ENCODE results near the gene ZNF92. TPM values are rescaled to one million over a fixed set of nuclear protein-coding genes. Genes with fewer than 3 reads are reported as not detected.

ZNF92 gene
- total and polyA plus RNA-seq, 2 donors (not counting 1 experiment from before 2014, with no cell fraction given): 8.2 to 65.4 TPM

DNA sequence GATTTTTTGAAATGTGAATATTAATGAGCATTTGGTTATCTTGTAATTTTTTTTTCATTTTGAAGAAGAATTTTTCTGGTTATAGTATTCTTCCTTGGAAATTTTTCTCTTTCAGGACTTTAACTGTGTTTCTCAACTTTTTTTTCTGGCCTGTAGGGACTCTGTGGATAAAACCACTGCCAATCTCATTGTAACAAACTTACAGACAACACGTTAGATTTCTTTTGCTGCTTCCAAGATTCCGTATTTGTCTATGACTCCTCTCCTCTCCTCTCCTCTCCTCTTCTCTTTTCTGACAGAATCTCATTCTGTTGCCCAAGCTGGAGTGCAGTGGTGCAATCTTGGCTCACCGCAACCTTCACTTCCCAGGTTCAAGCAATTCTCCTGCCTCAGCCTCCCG is 19.4 kb upstream of the ZNF92 start:
- H4K20me1 ChIP-seq (ENCODE audit: control insufficient read depth, insufficient read depth, low read length, poor library complexity, severe bottlenecking): no peaks in the 10 kb centered on the region
- no peak overlapping the region for H3K27ac Mint-ChIP-seq
- ATAC-seq (ENCODE audit: low read depth) (no peak), DNase-seq (no peak)
- H3K9ac ChIP-seq (ENCODE audit: low read length): no peak overlapping the region
- H3K4me3 ChIP-seq (ENCODE audit: control extremely low read depth in 1 of 5, extremely low read depth in 1 of 5, insufficient read depth in 1 of 5, low read depth in 2 of 5, low read length in 4 of 5): no peak overlapping the region
- WGBS (ENCODE audit: insufficient coverage): no CpG with 5 or more reads among the region's 4 CpGs
- H3K9me3 ChIP-seq (ENCODE audit: control extremely low read depth in 1 of 3, control insufficient read depth in 2 of 3, insufficient read depth in 1 of 3, low read length in 2 of 3): peaks cover 0 to 2% (median 0%) of the 10 kb centered on the region in 3 donors
- no peaks in the 10 kb centered on the region for H3K36me3 ChIP-seq (replicated peaks in 1 of 2; ENCODE audit: control extremely low read depth in 1 of 2, control insufficient read depth in 1 of 2, extremely low read depth in 1 of 2, insufficient read depth in 2 of 2, low read length in 1 of 2)
- no peaks in the 10 kb centered on the region for H3K27me3 Mint-ChIP-seq
- no peaks in the 10 kb centered on the region for H3K9me3 Mint-ChIP-seq (ENCODE audit: insufficient read depth)
- peaks cover 0 to 3% (median 1%) of the 10 kb centered on the region in 4 experiments for H3K27me3 ChIP-seq (replicated peaks in 1 of 4; ENCODE audit: control extremely low read depth in 1 of 4, control insufficient read depth in 3 of 4, insufficient read depth in 4 of 4, low read length in 3 of 4)
- ChIA-PET POLR2A (no interaction called here), CTCF (no interaction called here)
- no peak overlapping the region for H2AFZ ChIP-seq (ENCODE audit: insufficient read depth, low read depth, low read length, poor library complexity, severe bottlenecking)
- H3K4me3 Mint-ChIP-seq: no peak overlapping the region
- TF ChIP-seq EZH2 (IDR thresholded peaks at IDR 0.05; ENCODE audit: borderline replicate concordance, insufficient read depth, low read depth, low read length, poor library complexity, severe bottlenecking): no peak
- no peak for TF ChIP-seq CTCF (IDR thresholded peaks at IDR 0.05)
- H3K4me1 ChIP-seq (ENCODE audit: control insufficient read depth in 2 of 2, insufficient read depth in 2 of 2, low read length in 2 of 2): no peaks in the 10 kb centered on the region
- no peak overlapping the region for H3K27ac ChIP-seq (ENCODE audit: low read length in 2 of 2)
- no peaks in the 10 kb centered on the region for H3K79me2 ChIP-seq (ENCODE audit: control insufficient read depth, insufficient read depth, low read length)
- H3K4me1 Mint-ChIP-seq: no peaks in the 10 kb centered on the region
- intact Hi-C loops (cut with micrococcal nuclease): no loop called here
- H3K4me2 ChIP-seq (replicated peaks; ENCODE audit: low read depth, low read length, poor library complexity, severe bottlenecking): no peak overlapping the region

GRCh38 chr7:65369843-65370242 is 3.8 kb upstream of the ZNF92 start:
- peaks cover 13% of the 10 kb centered on the region for H3K79me2 ChIP-seq (ENCODE audit: control insufficient read depth, insufficient read depth, low read length)
- DNase-seq (no peak), ATAC-seq (ENCODE audit: low read depth) (no peak)
- no peaks in the 10 kb centered on the region for H3K36me3 ChIP-seq (replicated peaks in 1 of 2; ENCODE audit: control extremely low read depth in 1 of 2, control insufficient read depth in 1 of 2, extremely low read depth in 1 of 2, insufficient read depth in 2 of 2, low read length in 1 of 2)
- WGBS (ENCODE audit: insufficient coverage): no CpG with 5 or more reads among the region's 3 CpGs
- no peaks in the 10 kb centered on the region for H3K27me3 ChIP-seq (replicated peaks in 1 of 4; ENCODE audit: control extremely low read depth in 1 of 4, control insufficient read depth in 3 of 4, insufficient read depth in 4 of 4, low read length in 3 of 4)
- Mint-ChIP-seq H3K4me3 (no peak overlapping the region), H3K27me3 (no peaks in the 10 kb centered on the region), H3K4me1 (peaks cover 14% of the 10 kb centered on the region), H3K27ac (no peak overlapping the region), H3K9me3 (ENCODE audit: insufficient read depth) (no peaks in the 10 kb centered on the region)
- peaks cover under 1% of the 10 kb centered on the region for H4K20me1 ChIP-seq (ENCODE audit: control insufficient read depth, insufficient read depth, low read length, poor library complexity, severe bottlenecking)
- H3K9ac ChIP-seq (ENCODE audit: low read length): no peak overlapping the region
- CTCF ChIA-PET: no interaction called here
- H2AFZ ChIP-seq (ENCODE audit: insufficient read depth, low read depth, low read length, poor library complexity, severe bottlenecking): no peak overlapping the region
- POLR2A ChIA-PET: no interaction called here
- intact Hi-C loops (cut with micrococcal nuclease): loop anchor here (5.0 to 10.0 kb wide), 4 partner anchors 365 to 1443 kb away; partner anchors contain the start of genes ERV3-1 and ZNF273
- H3K27ac ChIP-seq (ENCODE audit: low read length in 2 of 2): no peak overlapping the region
- no peak overlapping the region for H3K4me2 ChIP-seq (replicated peaks; ENCODE audit: low read depth, low read length, poor library complexity, severe bottlenecking)
- no peak overlapping the region for H3K4me3 ChIP-seq (ENCODE audit: control extremely low read depth in 1 of 5, extremely low read depth in 1 of 5, insufficient read depth in 1 of 5, low read depth in 2 of 5, low read length in 4 of 5)
- TF ChIP-seq CTCF (IDR thresholded peaks at IDR 0.05): no peak
- TF ChIP-seq EZH2 (IDR thresholded peaks at IDR 0.05; ENCODE audit: borderline replicate concordance, insufficient read depth, low read depth, low read length, poor library complexity, severe bottlenecking): no peak
- peaks cover 2 to 10% of the 10 kb centered on the region in 2 donors for H3K4me1 ChIP-seq (ENCODE audit: control insufficient read depth in 2 of 2, insufficient read depth in 2 of 2, low read length in 2 of 2)
- H3K9me3 ChIP-seq (ENCODE audit: control extremely low read depth in 1 of 3, control insufficient read depth in 2 of 3, insufficient read depth in 1 of 3, low read length in 2 of 3): peaks cover 0 to 5% (median 0%) of the 10 kb centered on the region in 3 donors

Data from B cell (primary cell).